ENCODE data around the gene SYCE3.

SYCE3 gene

DNA sequence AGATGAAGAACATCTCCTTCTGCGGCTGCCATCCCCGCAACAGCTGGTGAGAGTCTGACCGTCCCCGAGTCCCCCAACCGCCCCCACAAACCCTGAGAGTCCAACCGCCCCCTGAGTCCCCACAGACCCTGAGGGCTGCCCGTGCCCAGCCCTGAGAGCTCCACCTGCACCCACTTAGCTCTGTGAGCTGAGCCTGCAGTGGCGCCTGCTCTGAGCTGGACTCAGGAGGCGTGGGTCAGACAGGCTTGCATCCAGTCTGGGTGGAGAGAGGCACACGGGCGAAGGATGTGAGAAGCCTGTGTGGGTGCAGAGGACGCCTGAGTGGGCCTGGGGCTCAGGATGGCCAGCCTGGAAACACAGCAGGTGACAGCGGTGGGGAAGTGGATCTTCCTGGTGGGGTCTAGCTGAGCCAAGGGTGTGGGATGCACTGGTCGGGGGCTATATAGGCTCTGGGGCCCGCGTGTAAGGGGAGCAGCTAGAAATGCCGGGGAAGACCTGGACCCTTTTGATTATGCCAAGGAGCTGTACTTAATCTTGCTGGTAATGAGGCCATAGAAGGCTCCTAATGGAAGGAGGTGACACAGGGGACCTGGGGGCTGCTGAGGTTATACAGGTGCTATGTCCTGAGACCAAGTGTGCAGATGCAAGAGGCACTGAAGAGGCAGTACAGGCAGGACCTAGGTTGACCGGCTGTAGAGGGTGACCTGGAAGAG is 44.4 kb upstream of the SYCE3 start:
- no peak overlapping the region for H3K27ac ChIP-seq (ENCODE audit: extremely low read depth, low read depth, low read length)
- H3K4me1 ChIP-seq (ENCODE audit: control insufficient read depth, insufficient read depth, low read length) = no peaks in the 10 kb centered on the region
- no peak for TF ChIP-seq ZNF670 (tag by site-specific recombination; IDR thresholded peaks at IDR 0.05; ENCODE audit: low read depth)
- 0 out of 2 replicates have a peak, but pooled peaks have one; percentile 24 for TF ChIP-seq EGR2 (tag by site-specific recombination; IDR thresholded peaks at IDR 0.05; ENCODE audit: low read depth)
- TF ChIP-seq HOXC10 (CRISPR knock-in tag; IDR thresholded peaks at IDR 0.05) = no peak
- ChIA-PET CTCF (interaction anchor here (0.6 to 1.9 kb wide), 5 partner anchors 14 to 176 kb away, joined by 3 to 5 read pairs (median 3); partner anchors contain the start of genes KLHDC7B and SYCE3), POLR2A (no interaction called here)
- peaks cover 0 to 76% of the 10 kb centered on the region in 2 experiments; a peak in 1 of 3 replicates for H3K36me3 ChIP-seq (ENCODE audit: control insufficient read depth in 2 of 2, insufficient read depth in 1 of 2, low read length in 2 of 2)
- H3K9me3 ChIP-seq (ENCODE audit: control insufficient read depth, insufficient read depth, low read depth, low read length) = no peaks in the 10 kb centered on the region
- H3K4me3 ChIP-seq (ENCODE audit: low read depth, low read length) = no peak overlapping the region

GRCh38 chr22:50606165-50606945 is 43.6 kb upstream of the SYCE3 start:
- TF ChIP-seq ZNF473 (tag by site-specific recombination; IDR thresholded peaks at IDR 0.05) (no peak), ZNF785 (tag by site-specific recombination; IDR thresholded peaks at IDR 0.05) (no peak), ZNF112 (tag by site-specific recombination; IDR thresholded peaks at IDR 0.05) (no peak), ZNF544 (tag by site-specific recombination; IDR thresholded peaks at IDR 0.05) (no peak), ZNF707 (tag by site-specific recombination; IDR thresholded peaks at IDR 0.05) (no peak), ZNF433 (tag by site-specific recombination; IDR thresholded peaks at IDR 0.05; ENCODE audit: low read depth) (no peak), ZNF791 (tag by site-specific recombination; IDR thresholded peaks at IDR 0.05) (no peak), PRDM10 (tag by site-specific recombination; IDR thresholded peaks at IDR 0.05) (no peak)
- Histone ChIP-seq H3K4me3 (ENCODE audit: low read depth, low read length) (no peak overlapping the region), H3K4me1 (ENCODE audit: control insufficient read depth, insufficient read depth, low read length) (no peaks in the 10 kb centered on the region), H3K9me3 (ENCODE audit: control insufficient read depth, insufficient read depth, low read depth, low read length) (no peaks in the 10 kb centered on the region), H3K36me3 (ENCODE audit: control insufficient read depth in 2 of 2, insufficient read depth in 1 of 2, low read length in 2 of 2) (peaks cover 0 to 77% of the 10 kb centered on the region in 2 experiments; a peak in 1 of 3 replicates), H3K27ac (ENCODE audit: extremely low read depth, low read depth, low read length) (no peak overlapping the region)
- ChIA-PET CTCF (interaction anchor here (0.6 to 1.9 kb wide), 5 partner anchors 13 to 175 kb away, joined by 3 to 5 read pairs (median 4); partner anchors contain the start of gene SYCE3), POLR2A (no interaction called here)

- 0 out of 2 replicates have a peak, but pooled peaks cover 3% of the 10 kb centered on the region for H3K4me1 ChIP-seq (ENCODE audit: control insufficient read depth, insufficient read depth, low read length)
- no peak for TF ChIP-seq GLIS2 (tag by site-specific recombination; IDR thresholded peaks at IDR 0.05)
- no peak for TF ChIP-seq EGR2 (tag by site-specific recombination; IDR thresholded peaks at IDR 0.05; ENCODE audit: low read depth)
- TF ChIP-seq OVOL3 (tag by site-specific recombination; IDR thresholded peaks at IDR 0.05) = no peak
- no peak for TF ChIP-seq SALL2 (tag by site-specific recombination; IDR thresholded peaks at IDR 0.05; ENCODE audit: borderline replicate concordance)
- TF ChIP-seq, protein P1, sequence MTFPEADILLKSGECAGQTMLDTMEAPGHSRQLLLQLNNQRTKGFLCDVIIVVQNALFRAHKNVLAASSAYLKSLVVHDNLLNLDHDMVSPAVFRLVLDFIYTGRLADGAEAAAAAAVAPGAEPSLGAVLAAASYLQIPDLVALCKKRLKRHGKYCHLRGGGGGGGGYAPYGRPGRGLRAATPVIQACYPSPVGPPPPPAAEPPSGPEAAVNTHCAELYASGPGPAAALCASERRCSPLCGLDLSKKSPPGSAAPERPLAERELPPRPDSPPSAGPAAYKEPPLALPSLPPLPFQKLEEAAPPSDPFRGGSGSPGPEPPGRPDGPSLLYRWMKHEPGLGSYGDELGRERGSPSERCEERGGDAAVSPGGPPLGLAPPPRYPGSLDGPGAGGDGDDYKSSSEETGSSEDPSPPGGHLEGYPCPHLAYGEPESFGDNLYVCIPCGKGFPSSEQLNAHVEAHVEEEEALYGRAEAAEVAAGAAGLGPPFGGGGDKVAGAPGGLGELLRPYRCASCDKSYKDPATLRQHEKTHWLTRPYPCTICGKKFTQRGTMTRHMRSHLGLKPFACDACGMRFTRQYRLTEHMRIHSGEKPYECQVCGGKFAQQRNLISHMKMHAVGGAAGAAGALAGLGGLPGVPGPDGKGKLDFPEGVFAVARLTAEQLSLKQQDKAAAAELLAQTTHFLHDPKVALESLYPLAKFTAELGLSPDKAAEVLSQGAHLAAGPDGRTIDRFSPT (tag by site-specific recombination; IDR thresholded peaks at IDR 0.05) = 0 out of 2 replicates have a peak, but pooled peaks have one; percentile 28
- no peak for TF ChIP-seq ZNF624 (tag by site-specific recombination; IDR thresholded peaks at IDR 0.05)
- TF ChIP-seq SCRT2 (tag by site-specific recombination; IDR thresholded peaks at IDR 0.05) = no peak
- no peak for TF ChIP-seq ZSCAN5A (tag by site-specific recombination; IDR thresholded peaks at IDR 0.05)
- peaks cover 0 to 75% of the 10 kb centered on the region in 2 experiments; a peak in 1 of 3 replicates for H3K36me3 ChIP-seq (ENCODE audit: control insufficient read depth in 2 of 2, insufficient read depth in 1 of 2, low read length in 2 of 2)
- ChIA-PET POLR2A (no interaction called here), CTCF (interaction anchor here (0.6 to 1.9 kb wide), 2 partner anchors 43 to 161 kb away, joined by 3 to 5 read pairs; partner anchors contain the start of gene SYCE3)
- no peak overlapping the region for H3K4me3 ChIP-seq (ENCODE audit: low read depth, low read length)
- no peaks in the 10 kb centered on the region for H3K9me3 ChIP-seq (ENCODE audit: control insufficient read depth, insufficient read depth, low read depth, low read length)
- H3K27ac ChIP-seq (ENCODE audit: extremely low read depth, low read depth, low read length) = no peak overlapping the region
Measured at GRCh38 chr22:50605613-50606074, 42.9 kb upstream of the SYCE3 start.
